Umbilical cord (tissue), 2 donors: Measurements from ENCODE around the gene WIZ. TPM values are rescaled to one million over a fixed set of nuclear protein-coding genes. Genes with fewer than 3 reads are reported as not detected.

Experiments used
- DNase-seq: peaks from one replicate; pipeline ENCODE4 v3.0.0-alpha.2; 2015; ENCODE audit warnings: low spot score
- total RNA-seq: library from RNA; depleted of rRNA; stranded (reverse); fragments of >200 nt; gene quantifications from one replicate; pipeline ENCODE4 v1.2.3, GENCODE V29; 2014; ENCODE audit warnings: low replicate concordance; ENCODE audit not compliant: insufficient read depth

The WIZ gene
- total RNA-seq, 1 donor from 2014 or later, result 6.0 TPM

DNA sequence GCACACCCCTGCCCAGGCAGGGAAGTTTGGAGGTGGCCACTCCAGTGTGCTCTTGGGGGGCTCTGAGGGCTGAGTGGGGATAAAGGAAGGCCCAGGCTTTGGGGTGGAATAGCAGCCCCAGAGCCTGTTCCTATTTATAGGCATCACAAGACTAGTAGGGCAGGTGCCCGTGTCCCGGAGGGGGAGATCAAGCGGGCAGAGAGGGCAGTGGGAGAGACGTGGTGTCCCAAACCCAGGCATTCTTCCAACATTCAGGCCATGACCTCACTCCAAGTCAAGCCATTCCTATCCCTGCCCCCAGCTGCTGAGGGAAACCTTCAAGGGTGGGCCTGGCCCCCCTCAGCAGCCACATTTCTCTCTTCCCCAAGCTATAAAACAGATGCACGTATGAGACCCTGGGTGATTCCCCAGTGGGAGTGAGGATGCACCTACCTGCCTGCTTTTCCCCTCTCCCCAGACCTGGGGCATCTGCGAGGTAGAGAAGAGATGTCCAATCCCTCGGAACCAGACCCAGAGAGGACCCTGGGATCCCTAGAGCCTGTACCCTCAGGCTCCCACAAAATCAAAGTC lies 3.9 kb downstream of the WIZ start:
- no peak for DNase-seq

DNA sequence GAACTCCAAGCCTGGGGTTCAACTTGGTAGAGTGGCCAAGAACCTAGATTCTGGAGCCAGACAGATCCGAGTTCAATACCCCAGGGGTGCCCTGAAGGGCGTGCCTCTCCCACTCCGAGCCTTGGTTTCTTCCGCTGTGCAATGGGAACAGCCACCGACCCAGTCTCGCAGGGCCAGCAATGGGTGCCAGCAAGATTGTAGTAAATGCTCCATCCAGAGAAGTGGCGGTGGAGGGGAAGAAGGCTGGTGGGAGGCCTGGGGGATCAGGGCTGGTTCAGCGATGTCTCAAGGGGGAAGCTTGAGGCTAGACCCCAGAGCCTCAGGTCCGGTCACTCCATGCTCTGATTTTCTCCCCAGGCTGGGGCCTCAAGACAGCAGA lies 4.5 kb downstream of the WIZ start:
- no peak for DNase-seq

- no peak for DNase-seq
Measured at GRCh38 chr19:15444505-15445226, 5.1 kb downstream of the WIZ start.

DNA sequence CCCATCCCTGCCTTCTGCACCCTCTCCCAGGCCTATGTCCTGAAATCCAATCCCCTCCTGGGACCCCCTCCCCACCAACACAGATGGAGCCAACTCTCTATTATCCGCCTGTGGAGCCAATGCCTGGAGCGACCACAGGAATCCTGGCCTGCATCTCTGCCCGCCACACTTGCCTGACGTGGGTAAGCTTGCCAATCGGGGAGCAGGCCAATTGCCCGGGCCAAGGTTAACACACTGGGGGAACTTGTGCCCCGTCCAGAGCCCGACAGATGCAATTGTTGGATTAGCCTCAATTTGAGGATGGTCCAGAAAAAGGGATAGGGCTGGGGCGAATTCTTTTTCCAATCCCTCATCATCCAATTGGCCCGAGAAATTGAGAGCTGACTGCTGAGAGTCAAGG lies 5.9 kb downstream of the WIZ start:
- DNase-seq, result no peak

- DNase-seq, result no peak
Measured at GRCh38 chr19:15443325-15443724, 6.4 kb downstream of the WIZ start.

DNA sequence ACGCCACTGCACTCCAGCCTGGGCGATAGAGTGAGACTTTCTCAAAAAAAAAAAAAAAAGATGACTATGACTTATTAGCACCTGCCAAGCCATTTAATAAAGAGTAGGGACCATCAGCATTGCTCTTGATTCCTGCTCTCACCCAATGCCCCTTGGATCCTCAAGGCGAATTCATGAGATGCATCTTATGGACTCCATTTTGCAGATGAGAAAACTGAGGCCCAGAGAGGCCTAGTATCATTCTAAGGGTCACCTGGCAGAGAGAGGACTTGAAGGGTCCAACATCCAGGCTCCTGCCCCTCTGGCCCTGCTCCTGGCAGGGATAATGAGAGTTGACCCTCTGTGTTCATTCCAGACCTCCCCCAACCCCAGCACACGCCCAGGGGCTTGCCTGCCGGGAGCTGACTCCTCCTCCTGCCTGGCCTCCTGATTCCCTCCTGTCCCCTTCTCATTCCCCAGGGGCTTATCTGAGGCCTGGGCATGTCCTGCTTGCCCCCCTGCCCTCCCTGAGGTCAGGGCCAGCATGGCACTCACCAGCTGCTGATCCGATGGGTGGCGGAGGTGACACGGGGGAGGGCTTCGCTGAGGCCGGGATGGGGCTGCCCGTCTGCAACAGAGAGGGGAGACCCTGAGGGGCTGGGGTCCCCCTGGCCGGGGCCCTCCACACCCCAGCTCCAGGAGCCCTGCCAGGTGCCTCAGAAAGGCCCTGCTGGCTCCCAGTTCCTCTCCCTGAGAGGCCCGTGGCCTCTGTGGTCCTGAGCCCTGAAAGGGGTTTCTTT lies 7.4 kb downstream of the WIZ start:
- DNase-seq, result no peak

GRCh38 chr19:15441317-15441716 lies 8.4 kb downstream of the WIZ start:
- DNase-seq, result no peak

GRCh38 chr19:15439821-15440641 lies 9.7 kb downstream of the WIZ start:
- DNase-seq, result no peak

DNA sequence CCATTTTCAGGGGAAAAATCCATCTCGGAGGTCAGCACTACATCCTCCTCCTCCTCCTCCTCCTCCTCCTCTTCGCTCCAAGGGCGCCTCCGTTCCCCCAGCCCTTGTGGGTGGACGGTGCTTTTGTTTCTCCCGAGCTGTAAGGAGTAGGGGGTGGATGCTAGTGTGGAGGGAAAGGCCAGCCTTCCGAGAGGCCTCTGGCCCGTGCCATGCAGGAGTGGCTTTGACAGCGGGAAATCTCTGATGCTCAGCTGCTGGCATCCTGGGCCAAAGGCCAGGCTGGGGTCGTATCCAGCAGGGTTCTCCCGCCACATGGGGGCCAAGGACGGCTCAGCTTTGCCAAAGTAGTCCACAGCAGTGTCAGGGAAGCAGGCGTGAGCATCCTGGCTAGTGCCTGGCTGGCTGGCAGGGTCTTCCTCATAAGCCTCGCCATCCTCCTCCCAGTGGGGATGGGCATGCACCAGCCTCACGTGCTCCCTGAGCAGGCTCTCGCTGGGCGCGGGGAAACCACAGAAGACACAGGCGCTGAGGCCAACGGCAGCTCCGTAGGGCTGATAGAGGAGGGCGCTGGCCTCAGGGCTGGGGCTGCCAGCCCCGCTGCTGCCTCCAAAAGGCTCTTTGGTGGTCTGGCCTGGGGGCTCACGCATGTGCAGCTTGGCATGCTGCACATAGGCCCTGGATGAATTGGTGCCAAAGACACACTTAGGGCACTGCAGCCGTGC lies 10.5 kb downstream of the WIZ start:
- no peak for DNase-seq

- DNase-seq, result no peak
Measured at GRCh38 chr19:15438577-15438976, 11.2 kb downstream of the WIZ start.

DNA sequence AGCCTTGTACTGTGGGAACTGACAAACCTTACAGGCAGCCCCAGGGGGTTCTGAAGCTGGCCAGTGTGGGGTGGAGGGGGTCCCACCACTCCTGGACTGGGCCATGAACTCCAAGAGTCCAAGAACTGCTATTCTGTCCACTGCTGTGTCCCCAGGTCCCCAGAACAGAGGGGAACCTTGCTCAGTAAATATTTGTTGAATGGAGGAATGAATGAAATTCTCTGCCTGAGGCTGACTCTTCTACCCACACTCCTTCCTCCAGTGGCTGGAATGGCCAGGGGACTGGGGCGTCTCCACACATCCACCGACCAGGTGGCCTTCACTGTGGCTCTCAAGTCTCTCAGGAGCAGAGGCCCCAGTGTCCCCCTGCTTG lies 11.6 kb downstream of the WIZ start:
- no peak for DNase-seq

- no peak for DNase-seq
Measured at GRCh38 chr19:15437355-15438123, 12.2 kb downstream of the WIZ start.

- no peak for DNase-seq
Measured at GRCh38 chr19:15436826-15437110, 13.0 kb downstream of the WIZ start.

GRCh38 chr19:15436012-15436825 lies 13.5 kb downstream of the WIZ start:
- DNase-seq, result no peak

DNA sequence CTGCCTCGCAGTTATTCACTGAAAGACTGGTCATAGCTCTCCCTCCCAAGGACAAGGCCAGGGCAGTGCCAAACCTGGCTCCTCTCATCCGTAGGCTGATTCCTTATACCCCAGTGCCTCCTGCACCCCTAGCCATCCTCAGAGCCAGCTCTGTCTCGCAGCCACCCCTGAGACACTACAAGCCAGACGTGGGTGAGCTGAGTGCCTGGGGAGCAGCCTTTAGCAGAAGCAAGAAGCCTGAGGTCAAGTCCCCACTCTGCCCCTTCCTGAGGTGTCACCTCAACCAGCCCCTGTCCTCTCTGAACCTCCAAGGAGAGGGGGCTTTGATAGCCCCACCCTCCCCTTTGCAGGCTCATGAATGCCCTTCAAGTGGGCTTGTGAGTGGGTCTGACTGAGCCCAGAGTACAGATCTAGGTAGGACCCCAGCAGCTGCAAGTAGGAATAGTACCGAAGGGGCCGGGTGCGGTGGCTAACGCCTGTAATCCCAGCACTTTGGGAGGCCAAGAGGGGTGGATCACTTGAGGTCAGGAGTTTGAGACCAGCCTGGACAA lies 16.2 kb downstream of the WIZ start:
- no peak for DNase-seq

DNA sequence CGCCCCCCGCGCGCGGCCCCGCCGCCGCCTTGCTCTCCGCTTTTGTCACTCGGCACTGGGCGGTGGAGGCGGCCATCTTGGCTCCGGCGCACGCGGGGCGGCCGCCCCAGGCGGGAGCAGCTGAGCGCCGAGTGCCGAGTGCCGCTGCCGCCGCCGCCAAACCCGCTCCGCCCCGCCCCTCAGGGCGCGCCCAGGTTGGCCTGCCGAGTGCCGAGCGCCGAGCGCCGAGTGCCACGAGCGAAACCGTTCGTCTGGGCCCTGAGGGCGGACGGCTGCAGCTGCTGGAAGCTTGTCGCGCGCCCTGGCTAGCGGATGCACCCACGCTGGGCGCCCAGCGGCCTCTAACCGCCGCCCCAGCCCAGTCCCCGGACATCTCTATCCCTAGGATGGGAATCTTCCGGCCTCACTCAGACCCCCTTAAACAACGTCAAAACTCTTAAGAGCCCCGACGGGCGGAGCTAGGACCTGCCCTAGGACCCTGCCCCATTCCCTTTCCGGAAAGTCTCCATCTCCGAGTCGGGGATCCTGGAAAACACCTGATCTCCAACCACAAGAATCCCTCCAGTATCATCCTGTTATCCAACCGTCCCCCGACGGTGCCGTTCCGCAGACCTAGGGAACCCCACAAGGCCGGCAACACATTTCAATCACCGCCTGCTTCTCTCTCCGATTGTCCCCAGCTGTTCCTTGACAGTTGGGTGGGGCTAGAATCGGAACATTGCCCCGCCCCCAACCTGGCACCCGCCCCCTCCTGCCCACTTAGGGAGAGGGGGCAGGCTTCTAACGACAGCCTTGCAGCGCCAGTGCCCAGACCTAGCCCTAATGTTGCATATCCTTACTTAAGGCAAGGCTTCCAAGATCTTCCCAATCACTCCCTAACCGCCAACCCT lies 16.9 kb downstream of the WIZ start:
- peak; percentile 94 for DNase-seq

GRCh38 chr19:15432018-15432494 lies 17.7 kb downstream of the WIZ start:
- no peak for DNase-seq

- DNase-seq, result no peak
Measured at GRCh38 chr19:15431396-15432017, 18.2 kb downstream of the WIZ start.
